Lung (tissue), 12 donors: ENCODE results near the gene CACNA1A. TPM values are rescaled to one million over a fixed set of nuclear protein-coding genes. Genes with fewer than 3 reads are reported as not detected.

Experiments
- ATAC-seq: fragments of 200-7000 bp; cut with Tn5 transposase; one replicate; pipeline ENCODE4 v1.9.1; 2020; ENCODE audit warnings: moderate number of reproducible peaks; ENCODE audit not compliant: insufficient read depth, low FRiP score
- DNase-seq, 3 donors: peaks; one replicate each; pipeline ENCODE4 v3.0.0-alpha.2; 2013 to 2017
- H3K27ac ChIP-seq, 2 donors: one replicate each; pipeline ENCODE4 v1.5.1; 2013; ENCODE audit warnings: mild to moderate bottlenecking in 2 of 2, moderate library complexity in 2 of 2, control low read depth in 1 of 2, inconsistent platforms in 1 of 2, low read depth in 1 of 2, low read length in 1 of 2
- H3K27me3 ChIP-seq, 3 donors: one replicate each; pipeline ENCODE4 v1.5.1; 2013; ENCODE audit warnings: low read length in 2 of 3; ENCODE audit not compliant: control insufficient read depth in 3 of 3, insufficient read depth in 3 of 3
- H3K36me3 ChIP-seq, 4 donors: one replicate each; pipeline ENCODE4 v1.5.1; 2013; ENCODE audit warnings: low read length in 4 of 4, mild to moderate bottlenecking in 1 of 4, moderate library complexity in 1 of 4; ENCODE audit not compliant: control insufficient read depth in 4 of 4, insufficient read depth in 4 of 4
- H3K4me1 ChIP-seq, 5 donors: one replicate each; pipeline ENCODE4 v1.5.1; 2013; ENCODE audit warnings: low read length in 5 of 5, mild to moderate bottlenecking in 2 of 5, moderate library complexity in 1 of 5; ENCODE audit not compliant: control insufficient read depth in 5 of 5, insufficient read depth in 5 of 5
- H3K4me3 ChIP-seq: one replicate; pipeline ENCODE4 v1.5.1; 2013; ENCODE audit warnings: mild to moderate bottlenecking, control low read depth, moderate library complexity
- H3K9ac ChIP-seq, 2 donors: one replicate each; pipeline ENCODE4 v1.5.1; 2013; ENCODE audit warnings: low read length in 2 of 2, control low read depth in 1 of 2; ENCODE audit not compliant: insufficient read depth in 1 of 2
- H3K9me3 ChIP-seq, 4 donors: one replicate each; pipeline ENCODE4 v1.5.1; 2013; ENCODE audit warnings: low read length in 3 of 4, mild to moderate bottlenecking in 1 of 4, moderate library complexity in 1 of 4; ENCODE audit not compliant: control insufficient read depth in 4 of 4, insufficient read depth in 3 of 4
- CTCF ChIP-seq: IDR thresholded peaks from 2 replicates; pipeline ENCODE4 v1.5.1; 2012; ENCODE audit warnings: mild to moderate bottlenecking; ENCODE audit errors: control extremely low read depth, extremely low read depth
- WGBS, 2 donors: extraction: QIAGEN DNeasy Blood & Tissue Kit; methylation state at CpG; one replicate each; pipeline ENCODE4 v1.1.7; 2013; 5-methylcytosine and 5-hydroxymethylcytosine counted together
- polyA plus RNA-seq, 2 donors: library from polyadenylated mRNA; stranded (reverse); fragments of 200-250 nt; gene quantifications; one replicate each; pipeline ENCODE4 v1.2.1, GENCODE V29; 2013
- total RNA-seq, 2 donors: library from RNA; depleted of rRNA in 1 of 2; stranded (reverse); fragments of >200 nt in 1 of 2; gene quantifications; one replicate each; pipeline ENCODE4 v1.2.1, GENCODE V29; 2014 to 2021
- donor health status: control.
- donor health status: control.
- donor health status: Bipolar disorder and iron deficiency.
- donor health status: healthy.
- donor health status: DM: yes; HTN: yes; CAD: no.

The CACNA1A gene
- total and polyA plus RNA-seq, 4 donors: 0.27 to 1.00 (median 0.75) TPM

GRCh38 chr19:13410946-13411345, 95.3 kb downstream of the CACNA1A start:
- H3K4me1 ChIP-seq: no peaks in the 10 kb centered on the region
- H3K27ac ChIP-seq: no peak overlapping the region
- no peaks in the 10 kb centered on the region for H3K27me3 ChIP-seq
- WGBS, 2 donors: 76 to 84% methylated on average over 1 of the region's 1 CpG
- no peaks in the 10 kb centered on the region for H3K36me3 ChIP-seq
- H3K9ac ChIP-seq: no peak overlapping the region
- DNase-seq: no peak
- no peak for TF ChIP-seq CTCF
- no peak for ATAC-seq
- no peak overlapping the region for H3K4me3 ChIP-seq
- H3K9me3 ChIP-seq: peaks cover 0 to 6% (median 0%) of the 10 kb centered on the region in 4 donors

- no peak for DNase-seq
- WGBS, 2 donors: 78 to 84% methylated on average over 16 of the region's 16 CpGs
- no peaks in the 10 kb centered on the region for H3K4me1 ChIP-seq
These were observed 97.3 kb downstream of the CACNA1A start for GRCh38 chr19:13408889-13409518.

GRCh38 chr19:13404236-13404635, 102.0 kb downstream of the CACNA1A start:
- H3K9ac ChIP-seq: no peak overlapping the region
- 73 to 81% methylated on average over 7 of the region's 7 CpGs for WGBS, 2 donors
- no peak for DNase-seq
- H3K9me3 ChIP-seq: peaks cover 0 to 10% (median 3%) of the 10 kb centered on the region in 4 donors
- no peaks in the 10 kb centered on the region for H3K4me1 ChIP-seq
- TF ChIP-seq CTCF: no peak
- no peak overlapping the region for H3K27ac ChIP-seq
- no peak overlapping the region for H3K4me3 ChIP-seq
- no peaks in the 10 kb centered on the region for H3K27me3 ChIP-seq
- ATAC-seq: no peak
- H3K36me3 ChIP-seq: no peaks in the 10 kb centered on the region

More at GRCh38 chr19:13408889-13409518, 97.3 kb downstream of the CACNA1A start:
- H3K27ac ChIP-seq: no peak overlapping the region
- no peak for ATAC-seq
- peaks cover 0 to 6% (median 0%) of the 10 kb centered on the region in 4 donors for H3K9me3 ChIP-seq
- H3K36me3 ChIP-seq: no peaks in the 10 kb centered on the region
- H3K9ac ChIP-seq: no peak overlapping the region
- TF ChIP-seq CTCF: no peak
- no peaks in the 10 kb centered on the region for H3K27me3 ChIP-seq
- H3K4me3 ChIP-seq: no peak overlapping the region

GRCh38 chr19:13401388-13401787, 104.9 kb downstream of the CACNA1A start:
- ATAC-seq (no peak), DNase-seq (no peak)
- no peaks in the 10 kb centered on the region for H3K36me3 ChIP-seq

More at GRCh38 chr19:13401388-13401787, 104.9 kb downstream of the CACNA1A start:
- Histone ChIP-seq H3K4me1 (peaks cover 0 to 2% (median 0%) of the 10 kb centered on the region in 5 donors), H3K4me3 (no peak overlapping the region), H3K9ac (no peak overlapping the region), H3K9me3 (peaks cover 0 to 16% (median 3%) of the 10 kb centered on the region in 4 donors), H3K27ac (no peak overlapping the region), H3K27me3 (no peaks in the 10 kb centered on the region)
- 77 to 82% methylated on average over 2 of the region's 2 CpGs for WGBS, 2 donors
- no peak for TF ChIP-seq CTCF
